SKM-1 treated with dmso at 0.1 percent for 144 hours (cell line): ENCODE data around the gene ARFGEF3.
"Not testable (repeated sequence)": the region's sequence is repeated elsewhere in the genome, so short reads cannot be mapped to it uniquely, and the experiment has no call there.

ENCODE experiments used
- DNase-seq: peaks from one replicate; lab custom pipeline; 2025; ENCODE audit not compliant: unreplicated experiment; lab: John Stamatoyannopoulos, UW

ARFGEF3 gene

DNA sequence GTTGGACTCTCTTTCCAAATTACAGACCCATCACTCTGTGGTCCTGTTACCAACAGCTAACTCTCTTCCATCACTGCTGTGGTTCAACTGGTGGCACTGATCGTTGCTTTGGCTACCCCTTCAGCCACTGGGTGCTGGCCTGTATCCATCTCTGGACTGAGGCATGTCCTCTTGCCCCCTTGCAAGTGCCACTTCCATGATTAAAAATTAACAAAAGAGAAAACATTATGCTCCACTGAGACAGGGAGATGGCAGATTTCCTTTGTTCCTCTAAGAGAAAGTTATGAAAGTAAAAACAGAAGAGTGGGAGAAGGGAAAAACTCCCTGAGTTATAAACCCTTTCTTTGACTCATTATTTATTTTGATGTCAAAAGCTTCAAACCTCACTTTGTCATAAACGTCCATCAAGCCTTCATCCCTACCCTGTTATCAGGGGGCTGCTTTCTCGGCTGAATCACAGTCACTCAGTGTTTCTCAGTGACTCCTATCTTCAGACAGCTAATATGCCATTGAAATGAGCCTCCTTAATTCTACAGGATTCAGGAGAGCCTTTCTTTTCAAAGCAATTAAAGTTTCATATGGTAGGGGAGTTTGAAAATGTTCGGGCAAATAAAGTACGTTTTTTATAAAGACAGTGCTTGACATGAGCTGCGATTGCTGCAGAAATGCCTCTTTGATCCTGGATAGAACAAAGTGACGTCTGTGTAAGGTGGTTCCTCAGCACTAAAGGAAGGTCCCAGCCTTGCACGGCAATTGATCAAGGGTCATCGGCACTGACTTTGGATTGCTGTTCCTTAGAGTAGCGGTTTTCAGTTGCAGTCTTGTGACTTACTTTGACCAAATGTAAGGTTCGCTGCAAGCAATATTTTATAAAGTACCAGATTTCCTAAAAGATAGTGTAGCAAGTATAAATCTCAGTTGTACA lies 106.5 kb downstream of the ARFGEF3 start:
- DNase-seq, result no peak

- DNase-seq, result no peak
These were observed 109.7 kb downstream of the ARFGEF3 start for GRCh38 chr6:138271451-138271850.

DNA sequence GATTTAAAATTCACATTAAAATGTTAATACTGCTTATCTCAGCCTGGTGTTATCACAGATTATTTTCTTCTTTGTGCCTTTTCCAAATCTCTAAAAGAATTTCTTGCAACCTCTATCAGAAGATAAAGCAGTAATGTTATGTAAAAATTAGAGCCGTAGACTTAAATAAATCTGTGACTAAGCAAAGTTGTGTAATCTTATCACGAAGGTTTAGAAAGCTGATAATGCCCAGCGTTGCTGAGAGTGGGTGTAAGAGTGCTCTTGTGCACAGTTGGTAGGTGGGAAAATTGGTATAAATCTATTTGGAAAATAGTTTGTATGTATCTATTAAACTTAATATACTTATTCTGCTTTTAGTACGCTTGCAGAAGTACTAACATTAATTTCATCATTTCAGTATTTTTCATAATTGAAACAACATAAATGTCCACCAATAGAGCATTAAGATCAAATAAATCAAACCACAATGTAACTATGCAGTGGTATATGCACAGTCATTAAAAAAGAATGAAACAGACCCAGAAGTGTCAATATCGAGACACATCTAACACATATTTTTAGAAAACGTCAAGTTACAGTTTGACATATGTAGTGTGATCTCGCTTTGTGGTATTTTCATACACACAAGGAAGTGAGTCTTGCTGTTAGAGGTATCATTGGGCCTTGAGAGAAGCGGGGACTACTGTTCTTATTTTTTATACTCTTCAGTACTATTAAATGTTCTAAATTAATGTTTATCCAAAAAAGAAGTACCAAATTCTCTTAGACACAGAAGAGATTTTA lies 111.0 kb downstream of the ARFGEF3 start:
- DNase-seq, result no peak

- DNase-seq, result no peak
These were observed 114.2 kb downstream of the ARFGEF3 start for GRCh38 chr6:138275976-138276375.

DNA sequence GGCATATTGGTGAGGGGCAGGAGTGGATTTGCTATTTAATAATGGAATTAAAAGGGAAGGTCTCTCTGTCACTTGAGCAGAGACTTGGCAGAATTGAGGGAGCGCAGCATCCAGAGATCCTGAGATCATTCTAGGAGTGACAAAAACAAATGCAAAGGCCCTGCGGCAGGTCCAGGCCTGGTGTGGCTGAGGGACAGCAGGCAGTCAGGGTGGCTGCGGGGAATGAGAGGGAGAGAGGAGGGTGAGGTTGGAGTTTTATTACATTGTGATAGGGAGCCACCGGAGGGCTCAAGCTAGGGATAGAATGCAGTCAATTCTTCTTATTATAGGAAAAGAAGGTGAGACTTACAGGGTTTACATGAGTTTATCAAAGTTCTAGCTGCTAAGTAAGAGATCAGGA lies 116.1 kb downstream of the ARFGEF3 start:
- DNase-seq, result no peak

GRCh38 chr6:138278326-138278725 lies 116.6 kb downstream of the ARFGEF3 start:
- no peak for DNase-seq

DNA sequence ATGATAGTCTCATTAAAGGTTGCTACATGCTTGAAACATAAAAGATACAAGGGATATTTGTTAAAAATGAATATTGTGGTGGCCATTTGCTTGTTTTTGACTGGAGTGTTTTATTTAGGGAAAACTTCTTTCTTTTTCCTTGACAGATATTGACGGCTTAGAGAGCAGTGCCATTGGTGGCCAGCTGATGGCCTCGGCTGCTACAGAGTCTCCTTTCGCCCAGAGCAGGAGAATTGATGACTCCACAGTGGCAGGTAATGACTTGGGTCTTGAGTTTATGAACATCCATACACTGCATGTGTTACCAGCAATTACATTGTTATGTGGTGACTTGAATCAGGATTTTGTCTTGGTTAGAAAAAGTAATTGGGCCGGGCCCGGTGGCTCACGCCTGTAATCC lies 124.1 kb downstream of the ARFGEF3 start:
- no peak for DNase-seq

GRCh38 chr6:138286698-138287097 lies 125.0 kb downstream of the ARFGEF3 start:
- DNase-seq, result no peak

DNA sequence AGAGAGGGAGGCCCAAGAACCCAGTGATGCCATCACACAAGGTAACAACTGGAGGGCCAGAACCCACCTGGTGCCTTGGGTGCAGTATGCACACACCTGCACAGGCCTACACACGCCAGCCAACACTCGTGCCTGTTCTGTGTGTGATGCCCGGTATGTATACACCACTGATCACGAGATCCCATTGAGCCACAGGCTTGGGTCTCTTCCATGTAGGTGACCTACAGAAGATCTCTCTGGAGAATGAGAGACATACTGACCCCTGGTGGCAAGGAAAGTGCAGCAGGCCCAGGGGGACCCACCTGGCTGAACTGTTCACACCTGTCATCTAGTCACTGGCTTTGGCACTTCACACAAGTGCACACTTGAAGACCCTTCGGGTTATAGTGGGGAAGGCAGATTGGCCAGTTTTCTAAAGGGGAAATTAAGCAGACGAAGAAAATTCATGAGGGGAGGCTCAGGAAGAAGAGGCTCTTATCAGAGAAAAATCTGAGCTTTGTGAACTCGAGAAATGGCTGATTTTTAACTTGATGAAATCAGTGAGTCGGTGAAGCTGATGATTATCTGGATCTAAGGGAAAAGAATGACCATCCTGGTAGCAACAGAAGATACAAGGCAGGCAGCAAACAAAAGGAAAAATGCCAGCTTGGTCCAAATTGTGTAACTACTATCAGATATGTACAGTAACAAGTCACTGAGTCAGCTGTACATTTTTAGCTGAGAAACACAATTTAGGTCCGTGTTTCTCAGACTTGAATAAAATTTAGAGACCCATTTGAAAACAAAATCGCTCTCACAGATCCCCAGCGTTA lies 125.6 kb downstream of the ARFGEF3 start:
- DNase-seq, result peak; percentile 12

DNA sequence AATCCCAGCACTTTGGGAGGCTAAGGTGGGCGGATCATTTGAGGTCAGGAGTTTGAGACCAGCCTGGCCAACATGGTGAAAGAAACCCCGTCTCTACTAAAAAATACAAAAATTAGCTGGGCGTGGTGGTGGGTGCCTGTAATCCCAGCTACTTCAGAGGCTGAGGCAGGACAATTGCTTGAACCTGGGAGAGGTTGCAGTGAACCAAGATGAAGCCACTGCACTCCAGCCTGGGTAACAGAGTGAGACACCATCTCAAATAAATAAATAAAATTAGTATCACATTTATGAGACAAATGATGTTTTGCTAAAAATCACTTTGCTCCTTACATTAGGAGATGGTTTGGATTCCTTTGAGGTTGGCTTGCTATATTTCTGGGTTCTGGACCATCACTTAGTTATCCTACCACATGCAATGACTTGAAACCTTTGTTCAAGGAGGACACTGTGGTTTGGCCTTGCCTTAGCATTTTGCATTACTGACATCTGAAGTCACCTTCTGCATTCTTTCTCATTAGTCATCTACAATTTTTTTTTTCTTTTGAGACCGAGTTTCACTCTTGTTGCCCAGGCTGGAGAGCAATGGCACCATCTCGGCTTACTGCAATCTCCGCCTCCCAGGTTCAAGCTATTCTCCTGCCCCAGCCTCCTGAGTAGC lies 126.8 kb downstream of the ARFGEF3 start:
- DNase-seq, result not testable (repeated sequence)

DNA sequence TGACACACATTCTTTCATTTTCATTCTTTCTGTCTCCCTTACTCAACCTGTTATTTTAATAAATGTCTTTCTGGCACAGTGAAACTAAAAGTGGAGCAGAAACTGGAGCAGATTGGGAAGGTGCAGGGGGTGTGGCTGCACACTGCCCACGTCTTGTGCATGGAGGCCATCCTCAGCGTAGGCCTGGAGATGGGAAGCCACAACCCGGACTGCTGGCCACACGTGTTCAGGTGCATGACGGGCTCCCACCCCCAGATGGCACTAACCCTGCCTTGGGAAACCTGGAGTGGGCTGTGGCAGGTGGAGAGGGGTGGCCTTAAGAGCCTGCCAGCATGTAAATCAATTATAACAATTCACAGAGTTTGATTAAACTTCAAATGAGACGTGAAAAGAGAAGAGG lies 128.0 kb downstream of the ARFGEF3 start:
- DNase-seq, result no peak

DNA sequence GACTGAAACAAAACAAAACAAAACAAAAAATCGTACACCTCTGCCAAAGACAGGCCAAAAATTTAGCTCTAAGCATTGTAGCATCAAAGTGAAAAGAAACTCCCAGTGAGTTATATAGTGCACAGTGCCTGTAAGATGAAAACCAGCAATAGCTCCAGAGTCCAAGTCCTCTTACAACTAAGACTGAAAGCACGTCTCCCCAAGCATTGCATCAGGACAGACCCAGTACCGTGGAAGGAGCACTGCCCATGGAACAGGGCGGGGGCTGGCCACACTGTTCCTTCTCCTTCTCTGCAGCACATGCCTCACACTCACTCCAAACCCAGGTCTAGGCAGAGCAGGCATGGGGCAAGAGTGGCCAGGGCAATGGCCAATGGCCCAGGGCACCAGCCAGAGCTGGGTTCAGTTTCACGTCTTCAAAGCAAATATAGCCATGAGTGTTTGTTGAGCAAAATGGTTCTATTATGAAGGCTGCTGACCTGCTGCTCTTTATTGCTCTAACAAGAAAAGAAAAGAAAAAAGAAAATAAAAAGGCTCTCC lies 128.8 kb downstream of the ARFGEF3 start:
- DNase-seq, result no peak

GRCh38 chr6:138291036-138291848 lies 129.5 kb downstream of the ARFGEF3 start:
- DNase-seq, result no peak

DNA sequence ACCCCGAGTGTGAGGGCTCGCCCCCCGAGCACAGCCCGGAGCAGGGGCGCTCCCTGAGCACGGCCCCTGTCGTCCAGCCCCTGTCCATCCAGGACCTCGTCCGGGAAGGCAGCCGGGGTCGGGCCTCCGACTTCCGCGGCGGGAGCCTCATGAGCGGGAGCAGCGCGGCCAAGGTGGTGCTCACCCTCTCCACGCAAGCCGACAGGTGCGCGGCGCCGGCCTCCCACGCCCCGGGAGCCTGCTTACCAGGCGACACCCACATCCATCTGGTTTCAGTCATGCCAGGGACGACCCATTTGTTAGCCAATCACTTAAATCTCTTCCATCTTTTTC lies 130.1 kb downstream of the ARFGEF3 start:
- no peak for DNase-seq

DNA sequence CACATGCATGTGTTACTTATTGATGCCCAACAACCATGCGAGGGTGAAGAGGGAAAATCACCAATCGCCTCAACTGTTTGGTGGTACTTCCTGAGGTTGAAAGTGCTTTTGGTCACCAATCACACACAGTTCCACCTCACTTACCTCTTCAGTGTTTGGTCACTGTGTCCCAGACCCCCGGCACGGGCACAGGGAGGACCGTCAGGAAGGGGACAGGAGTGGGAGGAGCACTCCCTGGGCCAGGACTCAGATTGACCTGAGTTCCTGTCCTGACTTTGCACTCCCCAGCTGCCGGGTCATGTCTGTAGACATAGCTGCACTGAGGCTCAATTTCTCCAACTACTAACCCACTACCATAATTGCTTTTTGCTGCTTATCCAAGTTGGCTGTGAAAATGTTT lies 130.7 kb downstream of the ARFGEF3 start:
- no peak for DNase-seq

- DNase-seq, result no peak
These were observed 132.0 kb downstream of the ARFGEF3 start for GRCh38 chr6:138293428-138294395.

DNA sequence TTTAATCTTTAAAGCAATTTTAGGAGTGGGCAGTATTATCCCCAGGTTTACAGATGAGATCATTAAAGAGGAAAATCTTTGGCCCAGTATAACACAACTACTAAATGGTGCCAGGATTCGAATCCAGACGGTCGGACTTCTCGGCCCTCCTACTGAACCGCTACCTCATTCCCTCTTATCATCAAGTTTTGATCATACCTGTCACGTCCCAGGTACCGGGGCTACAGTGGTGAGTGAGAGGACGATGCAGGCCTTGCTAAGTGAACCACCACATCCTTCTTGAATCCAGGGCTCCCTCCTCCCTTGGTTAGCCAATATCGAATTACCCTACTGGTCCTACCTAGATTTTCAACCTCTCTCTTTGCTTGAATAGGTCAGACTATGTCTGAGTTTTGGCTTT lies 134.6 kb downstream of the ARFGEF3 start:
- no peak for DNase-seq

DNA sequence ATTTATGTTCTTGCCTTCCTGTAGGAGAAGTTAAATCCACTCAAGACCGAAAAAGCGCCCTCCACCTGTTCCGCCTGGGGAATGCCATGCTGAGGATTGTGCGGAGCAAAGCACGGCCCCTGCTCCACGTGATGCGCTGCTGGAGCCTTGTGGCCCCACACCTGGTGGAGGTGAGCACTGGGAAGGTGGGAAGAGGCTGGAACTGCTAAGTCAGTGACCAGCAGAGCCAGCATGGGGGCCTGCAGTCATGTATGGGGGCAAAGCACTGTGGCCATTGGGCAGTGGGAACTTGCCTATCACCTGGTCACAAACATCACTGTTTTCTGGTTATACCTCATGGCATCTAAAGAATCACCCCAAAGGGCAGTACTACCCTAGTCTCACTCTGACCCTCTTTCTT lies 135.0 kb downstream of the ARFGEF3 start:
- no peak for DNase-seq
